Kidney (tissue), 14 donors: ENCODE data around the gene RBM47. TPM values are rescaled to one million over a fixed set of nuclear protein-coding genes. Genes with fewer than 3 reads are reported as not detected.
"Not testable (repeated sequence)": the region's sequence is repeated elsewhere in the genome, so short reads cannot be mapped to it uniquely, and the experiment has no call there.

Experiments
- DNase-seq, 5 donors: peaks; one replicate each; pipeline ENCODE4 v3.0.0-alpha.2; 2013 to 2020
- FAIRE-seq: peaks from 2 replicates; lab custom pipeline; 2012; peaks lifted over from hg19 to GRCh38; lab: Jason Lieb, UNC
- H3K27ac ChIP-seq, 2 donors: one replicate each; pipeline ENCODE4 v1.7.0; 2013; ENCODE audit warnings: low read depth in 2 of 2, low read length in 2 of 2, inconsistent platforms in 1 of 2
- H3K27me3 ChIP-seq: one replicate; pipeline ENCODE4 v1.7.1; 2013; ENCODE audit warnings: low read length, inconsistent platforms; ENCODE audit not compliant: control insufficient read depth, insufficient read depth
- H3K36me3 ChIP-seq, 3 donors: one replicate each; pipeline versions ENCODE4 v1.7.0 to v1.7.1; 2013; ENCODE audit warnings: low read length in 3 of 3, control low read depth in 1 of 3, inconsistent platforms in 1 of 3; ENCODE audit not compliant: insufficient read depth in 3 of 3, control insufficient read depth in 2 of 3
- H3K4me1 ChIP-seq, 3 donors: one replicate each; pipeline versions ENCODE4 v1.7.0 to v1.7.1; 2013; ENCODE audit warnings: low read length in 3 of 3, inconsistent platforms in 1 of 3, low read depth in 1 of 3; ENCODE audit not compliant: control insufficient read depth in 2 of 3, insufficient read depth in 2 of 3
- H3K4me3 ChIP-seq, 3 donors: one replicate each; pipeline versions ENCODE4 v1.7.0 to v1.8.1; 2013; ENCODE audit warnings: low read length in 3 of 3, control low read depth in 1 of 3, inconsistent platforms in 1 of 3
- H3K9ac ChIP-seq, 3 donors: one replicate each; pipeline versions ENCODE4 v1.7.0 to v1.7.1; 2013; ENCODE audit warnings: low read length in 3 of 3, control low read depth in 1 of 3, inconsistent platforms in 1 of 3
- H3K9me3 ChIP-seq, 3 donors: one replicate each; pipeline versions ENCODE4 v1.7.0 to v1.7.1; 2013; ENCODE audit warnings: low read length in 3 of 3, control low read depth in 1 of 3, inconsistent platforms in 1 of 3; ENCODE audit not compliant: control insufficient read depth in 2 of 3, insufficient read depth in 1 of 3
- CTCF ChIP-seq: IDR thresholded peaks from 3 replicates; pipeline ENCODE4 v1.5.1; 2012; ENCODE audit warnings: mild to moderate bottlenecking, moderate library complexity, borderline replicate concordance; ENCODE audit not compliant: insufficient read depth; ENCODE audit errors: extremely low read depth
- intact Hi-C: fragments of 100-400 bp; cut with DNase I; formaldehyde crosslinking; loops from one replicate; pipeline ENCODE4 v1.11.1; 2022
- polyA plus RNA-seq: library from polyadenylated mRNA; stranded (reverse); fragments of 350-450 nt; fragmentation: Illumina TruSeq; extraction: RNeasy Lipid Tissue Mini Kit (QIAGEN cat#74804); gene quantifications from one replicate; pipeline ENCODE4 v1.2.3, GENCODE V29; 2014; ENCODE audit warnings: low read depth, low replicate concordance; ENCODE audit not compliant: insufficient read depth
- total RNA-seq: library from RNA; stranded (reverse); fragmentation: NEBNext Ultra II Directional; extraction: Animal tissue kit (Norgen Biotek cat#: 25700); gene quantifications from one replicate; pipeline ENCODE4 v1.2.1, GENCODE V29; 2021
- donor health status: control.
- donor health status: control.
- donor health status: control.
- donor health status: control.
- donor health status: control.
- donor health status: DM: yes; HTN: yes; CAD: no.
- donor health status: Normal renal cell carcinoma (clear cell type).

The RBM47 gene
- total and polyA plus RNA-seq, 2 donors from 2014 or later = 61.5 to 124 TPM

- FAIRE-seq = no peak
- intact Hi-C loops = no loop called here
Observed at GRCh38 chr4:40563401-40563800, 66.3 kb downstream of the RBM47 start.

GRCh38 chr4:40562681-40563080 lies 67.0 kb downstream of the RBM47 start:
- TF ChIP-seq CTCF = no peak
- intact Hi-C loops = no loop called here
- no peaks in the 10 kb centered on the region for H3K36me3 ChIP-seq
- no peak overlapping the region for H3K9ac ChIP-seq
- FAIRE-seq (no peak), DNase-seq (no peak)
- H3K4me3 ChIP-seq = no peak overlapping the region
- no peaks in the 10 kb centered on the region for H3K9me3 ChIP-seq
- peak overlapping the region; percentile 32 to 43 for H3K27ac ChIP-seq
- H3K4me1 ChIP-seq = peaks cover 0 to 31% (median 12%) of the 10 kb centered on the region in 3 donors
- H3K27me3 ChIP-seq = no peaks in the 10 kb centered on the region

More at GRCh38 chr4:40563401-40563800, 66.3 kb downstream of the RBM47 start:
- Histone ChIP-seq H3K9ac (no peak overlapping the region), H3K36me3 (no peaks in the 10 kb centered on the region), H3K4me1 (peaks cover 0 to 31% (median 12%) of the 10 kb centered on the region in 3 donors), H3K4me3 (no peak overlapping the region), H3K27me3 (no peaks in the 10 kb centered on the region), H3K27ac (peak overlapping the region in 1 of 2 donors; percentile 5), H3K9me3 (no peaks in the 10 kb centered on the region)
- TF ChIP-seq CTCF = no peak
- no peak for DNase-seq

GRCh38 chr4:40562208-40562607 lies 67.5 kb downstream of the RBM47 start:
- no peak for TF ChIP-seq CTCF
- no peaks in the 10 kb centered on the region for H3K27me3 ChIP-seq
- peaks cover 0 to 31% (median 12%) of the 10 kb centered on the region in 3 donors for H3K4me1 ChIP-seq
- no peak overlapping the region for H3K9ac ChIP-seq
- H3K27ac ChIP-seq = peak overlapping the region; percentile 6 to 32
- FAIRE-seq (no peak), DNase-seq (peak in 1 of 5 donors; percentile 19)
- no peak overlapping the region for H3K4me3 ChIP-seq
- H3K36me3 ChIP-seq = no peaks in the 10 kb centered on the region
- intact Hi-C loops = no loop called here
- H3K9me3 ChIP-seq = no peaks in the 10 kb centered on the region

- intact Hi-C loops, DNase-seq: not testable (repeated sequence)
Observed at GRCh38 chr4:40561543-40562177, 68.0 kb downstream of the RBM47 start.

More at GRCh38 chr4:40561543-40562177, 68.0 kb downstream of the RBM47 start:
- not testable (repeated sequence) for H3K4me3 ChIP-seq, H3K27me3 ChIP-seq, H3K9me3 ChIP-seq, H3K9ac ChIP-seq, H3K36me3 ChIP-seq, FAIRE-seq
- peak overlapping the region; percentile 6 to 32 for H3K27ac ChIP-seq
- peaks cover 0 to 31% (median 12%) of the 10 kb centered on the region in 3 donors for H3K4me1 ChIP-seq
